ENCODE measurements around the gene TM7SF2.

Gene TM7SF2

DNA sequence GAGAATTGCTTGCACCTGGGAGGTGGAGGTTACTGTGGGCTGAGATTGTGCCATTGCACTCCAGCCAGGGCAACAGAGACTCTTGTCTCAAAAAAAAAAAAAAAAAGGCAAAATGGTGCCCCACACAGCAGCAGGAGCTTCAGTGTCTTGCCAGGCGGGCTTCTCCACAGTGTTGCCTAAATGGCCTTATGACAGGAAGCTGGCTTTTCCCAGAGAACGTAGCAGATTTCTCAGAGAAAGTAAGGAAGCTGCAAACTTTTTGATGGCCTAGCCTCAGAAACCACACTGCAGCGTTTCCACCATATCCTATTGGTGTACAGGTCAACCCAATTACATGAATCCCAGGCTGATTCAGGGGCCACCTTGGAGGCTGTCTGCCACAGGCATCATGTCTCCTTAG, 45.7 kb downstream of the TM7SF2 start:
- no peak for DNase-seq (ENCODE audit: low spot score)

DNA sequence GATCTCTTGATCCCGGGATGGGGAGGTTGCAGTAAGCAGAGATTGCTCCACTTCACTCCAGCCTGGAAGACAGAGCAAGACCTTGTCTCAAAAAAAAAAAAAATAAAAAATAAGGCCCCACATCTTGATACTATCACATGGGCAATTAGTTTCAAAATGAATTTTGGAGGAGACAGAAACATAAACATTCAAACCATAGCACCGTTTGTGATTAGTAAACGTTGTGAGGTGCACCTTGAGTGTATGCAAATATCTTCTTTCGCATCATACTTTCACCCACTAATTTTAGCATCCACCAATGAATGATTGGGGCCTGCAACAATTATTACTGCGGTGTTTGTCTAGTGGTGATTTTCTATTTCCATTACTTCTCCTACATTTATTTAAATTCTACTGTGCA, 47.3 kb downstream of the TM7SF2 start:
- no peak for DNase-seq (ENCODE audit: low spot score)

DNA sequence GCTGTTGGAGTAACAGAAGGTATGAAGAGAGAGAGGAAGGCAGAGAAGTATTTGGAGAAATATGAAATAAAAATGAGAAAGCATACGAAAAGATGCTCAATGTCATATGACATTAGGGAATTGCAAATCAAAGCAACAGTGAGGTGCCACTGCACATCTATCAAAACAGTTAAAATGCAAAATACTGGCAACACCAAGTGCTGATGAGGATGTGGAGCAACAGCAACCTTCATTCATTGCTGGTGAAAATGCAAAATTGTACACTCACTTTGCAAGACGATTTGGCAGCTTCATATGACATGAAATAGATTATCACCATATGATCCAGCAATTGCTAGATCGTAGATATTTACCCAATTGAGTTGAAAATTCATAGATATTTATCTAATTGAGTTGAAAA, 49.0 kb downstream of the TM7SF2 start:
- no peak for DNase-seq (ENCODE audit: low spot score)

DNA sequence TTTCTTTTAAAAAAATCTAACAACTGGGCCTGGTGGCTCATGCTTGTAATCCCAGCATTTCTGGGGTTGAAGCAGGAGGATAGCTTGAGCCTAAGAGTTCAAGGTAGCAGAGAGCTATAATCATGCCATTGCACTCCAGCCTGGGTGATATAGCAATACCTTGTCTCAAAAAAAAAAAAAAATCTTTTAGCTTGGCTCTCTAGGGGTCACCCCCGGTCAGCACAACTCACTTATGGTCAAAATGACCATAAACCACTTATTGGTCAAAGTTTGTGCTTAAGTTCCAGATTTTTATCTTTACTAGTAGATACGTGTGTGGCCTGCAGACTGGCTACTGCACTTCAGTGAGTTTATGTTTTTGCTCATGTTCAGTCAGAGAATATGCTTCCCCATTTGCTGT, 52.0 kb downstream of the TM7SF2 start:
- DNase-seq (ENCODE audit: low spot score): no peak

Measured in GM03348 (cell line).